GM23338 (cell line): Measurements from ENCODE around the gene NLRC5. TPM values are rescaled to one million over a fixed set of nuclear protein-coding genes. Genes with fewer than 3 reads are reported as not detected.

Source experiments
- ATAC-seq: fragments of 200-7000 bp; cut with Tn5 transposase; 3 replicates; pipeline ENCODE4 v1.9.1; 2020
- DNase-seq: peaks from one replicate; pipeline ENCODE4 v3.0.0-alpha.2; 2015; ENCODE audit warnings: low spot score
- H2AFZ ChIP-seq: fragments of 200-600 bp; sonication (generic); 2 replicates; pipeline ENCODE4 v1.8.0; 2016; ENCODE audit warnings: antibody characterized with exemption, mild to moderate bottlenecking, moderate library complexity
- H3F3A ChIP-seq: fragments of 200-600 bp; sonication (generic); replicated peaks from 2 replicates; pipeline ENCODE4 v1.8.0; 2017; ENCODE audit warnings: antibody characterized with exemption, mixed run types, low read depth
- H3K27ac ChIP-seq: fragments of 200-600 bp; sonication (generic); 2 replicates; pipeline ENCODE4 v1.6.1; 2016; ENCODE audit warnings: low read depth
- H3K27me3 ChIP-seq: fragments of 200-600 bp; sonication (generic); 2 replicates; pipeline ENCODE4 v1.8.0; 2016; ENCODE audit warnings: mild to moderate bottlenecking, mixed run types, moderate library complexity; ENCODE audit not compliant: insufficient read depth
- H3K36me3 ChIP-seq: fragments of 200-600 bp; sonication (generic); 2 replicates; pipeline ENCODE4 v1.8.0; 2016; ENCODE audit warnings: mild to moderate bottlenecking; ENCODE audit not compliant: insufficient read depth
- H3K4me1 ChIP-seq: fragments of 200-600 bp; sonication (generic); 2 replicates; pipeline ENCODE4 v1.8.0; 2016; ENCODE audit warnings: mild to moderate bottlenecking, moderate library complexity; ENCODE audit not compliant: insufficient read depth
- H3K4me2 ChIP-seq: fragments of 200-600 bp; sonication (generic); 2 replicates; pipeline ENCODE4 v1.7.1; 2017; ENCODE audit warnings: mixed run types
- H3K4me3 ChIP-seq: fragments of 200-600 bp; sonication (generic); 2 replicates; pipeline ENCODE4 v1.6.1; 2016; ENCODE audit warnings: mixed run types
- H3K79me2 ChIP-seq: fragments of 200-600 bp; sonication (generic); replicated peaks from 2 replicates; pipeline ENCODE4 v1.8.0; 2017; ENCODE audit warnings: mild to moderate bottlenecking; ENCODE audit not compliant: insufficient read depth
- H3K9me2 ChIP-seq: fragments of 200-600 bp; sonication (generic); 2 replicates; pipeline ENCODE4 v1.8.0; 2017; ENCODE audit not compliant: insufficient read depth
- H4K20me1 ChIP-seq: fragments of 200-600 bp; sonication (generic); replicated peaks from 2 replicates; pipeline ENCODE4 v1.8.0; 2017; ENCODE audit warnings: mild to moderate bottlenecking; ENCODE audit not compliant: insufficient read depth
- H3K27ac Mint-ChIP-seq: 2 replicates; pipeline ENCODE4 v1.8.0; 2020; ENCODE audit warnings: inconsistent platforms, mild to moderate bottlenecking, moderate library complexity, mixed read lengths
- H3K27me3 Mint-ChIP-seq: 3 replicates; pipeline ENCODE4 v1.8.0; 2022; ENCODE audit warnings: low read depth, mild to moderate bottlenecking, moderate library complexity, mixed read lengths, inconsistent platforms; ENCODE audit not compliant: insufficient read depth, poor library complexity
- H3K36me3 Mint-ChIP-seq: 3 replicates; pipeline ENCODE4 v1.8.0; 2021; ENCODE audit warnings: low read depth, mild to moderate bottlenecking, inconsistent platforms, moderate library complexity, mixed read lengths
- H3K4me1 Mint-ChIP-seq: 3 replicates; pipeline ENCODE4 v1.8.0; 2020; ENCODE audit warnings: mild to moderate bottlenecking, inconsistent platforms, mixed read lengths
- H3K4me3 Mint-ChIP-seq: 3 replicates; pipeline ENCODE4 v1.8.0; 2021; ENCODE audit warnings: moderate library complexity, mild to moderate bottlenecking, inconsistent platforms, mixed read lengths
- H3K9me3 Mint-ChIP-seq: 3 replicates; pipeline ENCODE4 v1.8.0; 2020; ENCODE audit warnings: moderate library complexity, mild to moderate bottlenecking, inconsistent platforms, mixed read lengths
- CREB1 ChIP-seq: fragments of 250-450 bp; sonication (Bioruptor Pico); IDR thresholded peaks from 2 replicates; pipeline ENCODE4 v1.5.0; 2020; ENCODE audit warnings: low read depth, mild to moderate bottlenecking, moderate library complexity
- CTCF ChIP-seq, 2 experiments: fragments of 200-600 bp in 1 of 2; sonication (generic) in 1 of 2; conservative IDR thresholded peaks; 2 replicates each; pipeline versions ENCODE4 v1.5.1 to v1.6.1; 2016 to 2017; ENCODE audit warnings: antibody characterized with exemption in 2 of 2, low read depth in 2 of 2, mild to moderate bottlenecking in 2 of 2, moderate library complexity in 1 of 2
- ETS1 ChIP-seq: IDR thresholded peaks from 2 replicates; pipeline ENCODE4 v1.6.1; 2016; ENCODE audit warnings: antibody characterized with exemption
- EZH2 ChIP-seq: fragments of 200-600 bp; sonication (generic); IDR thresholded peaks from one replicate; pipeline ENCODE4 v1.8.0; 2017; ENCODE audit warnings: antibody characterized with exemption, mild to moderate bottlenecking, low read depth; ENCODE audit not compliant: unreplicated experiment
- EZH2phosphoT487 ChIP-seq: fragments of 200-600 bp; sonication (generic); IDR thresholded peaks from one replicate; pipeline ENCODE4 v1.8.1; 2018; ENCODE audit warnings: antibody characterized with exemption; ENCODE audit not compliant: unreplicated experiment
- JUNB ChIP-seq: IDR thresholded peaks from one replicate; pipeline ENCODE4 v1.6.1; 2016; ENCODE audit warnings: antibody characterized with exemption; ENCODE audit not compliant: unreplicated experiment
- NANOG ChIP-seq: IDR thresholded peaks from 2 replicates; pipeline ENCODE4 v1.6.1; 2016; ENCODE audit warnings: antibody characterized with exemption, borderline replicate concordance
- POLR2AphosphoS5 ChIP-seq: IDR thresholded peaks from 2 replicates; pipeline ENCODE4 v1.6.1; 2016; ENCODE audit warnings: antibody characterized with exemption, low read depth
- REST ChIP-seq: IDR thresholded peaks from one replicate; pipeline ENCODE4 v1.6.1; 2018; ENCODE audit warnings: antibody characterized with exemption; ENCODE audit not compliant: unreplicated experiment
- STAT1 ChIP-seq: IDR thresholded peaks from one replicate; pipeline ENCODE4 v1.6.1; 2016; ENCODE audit warnings: antibody characterized with exemption; ENCODE audit not compliant: unreplicated experiment
- ZNF114 ChIP-seq: fragments of 250-450 bp; sonication (Bioruptor Pico); IDR thresholded peaks from 2 replicates; pipeline ENCODE4 v1.5.0; 2020; ENCODE audit warnings: mild to moderate bottlenecking, moderate library complexity
- ZNF331 ChIP-seq: fragments of 250-450 bp; sonication (Bioruptor Pico); IDR thresholded peaks from 2 replicates; pipeline ENCODE4 v1.5.0; 2020; ENCODE audit warnings: low read depth, mild to moderate bottlenecking, moderate library complexity
- ZNF462 ChIP-seq: fragments of 250-450 bp; sonication (Bioruptor Pico); IDR thresholded peaks from 2 replicates; pipeline ENCODE4 v1.5.0; 2020; ENCODE audit warnings: mild to moderate bottlenecking, moderate library complexity
- polyA plus RNA-seq: library from polyadenylated mRNA; unstranded; fragments of >200 nt; fragmentation: Nextera tagmentation; extraction: Ambion mirVana; gene quantifications from 2 replicates; pipeline ENCODE4 v1.2.1, GENCODE V29; 2016
- total RNA-seq: library from RNA; depleted of rRNA; stranded (reverse); fragments of >200 nt; shearing (Covaris generic); gene quantifications from 2 replicates; pipeline ENCODE4 v1.2.3, GENCODE V29; 2014

Gene NLRC5
- total and polyA plus RNA-seq, 2 experiments from 2014 or later, result 2.3 to 3.9 TPM

- no peaks in the 10 kb centered on the region for H3F3A ChIP-seq
- Mint-ChIP-seq H3K9me3 (no peaks in the 10 kb centered on the region), H3K4me1 (peaks cover 22% of the 10 kb centered on the region), H3K27ac (no peak overlapping the region), H3K27me3 (peaks cover 13% of the 10 kb centered on the region), H3K36me3 (no peaks in the 10 kb centered on the region), H3K4me3 (no peak overlapping the region)
- H3K4me2 ChIP-seq, result no peak overlapping the region
- no peaks in the 10 kb centered on the region for H3K27me3 ChIP-seq
- no peaks in the 10 kb centered on the region for H3K36me3 ChIP-seq
- ATAC-seq (no peak), DNase-seq (no peak)
- H3K4me1 ChIP-seq, result peaks cover 11% of the 10 kb centered on the region
- H3K79me2 ChIP-seq, result no peaks in the 10 kb centered on the region
- no peaks in the 10 kb centered on the region for H4K20me1 ChIP-seq
- H3K27ac ChIP-seq, result no peak overlapping the region
- H2AFZ ChIP-seq, result no peak overlapping the region
- TF ChIP-seq STAT1 (no peak), REST (no peak), CTCF (conservative IDR thresholded peaks at IDR 0.05; ENCODE audit: low read depth in 2 of 2) (no peak), JUNB (no peak), EZH2 (no peak), POLR2AphosphoS5 (no peak), NANOG (no peak), ZNF462 (CRISPR knock-in tag) (no peak), ZNF331 (CRISPR knock-in tag) (no peak), ETS1 (no peak), ZNF114 (CRISPR knock-in tag) (no peak), CREB1 (CRISPR knock-in tag) (no peak), EZH2phosphoT487 (no peak)
- no peaks in the 10 kb centered on the region for H3K9me2 ChIP-seq
- no peak overlapping the region for H3K4me3 ChIP-seq
Measured at GRCh38 chr16:57107321-57107922, 118.1 kb downstream of the NLRC5 start.
